Cardiac fibroblast (primary cell): Measurements from ENCODE around the gene LCLAT1.

ENCODE experiments used
- DNase-seq, 2 donors: peaks; one replicate each; pipeline versions ENCODE4 v3.0.0 to v3.0.0-alpha.2; 2010; ENCODE audit warnings: low read depth in 2 of 2
- H3K4me3 ChIP-seq, 2 donors: replicated peaks in 1 of 2; 1 replicate in 1 of 2; 2 replicates in 1 of 2; pipeline ENCODE4 v1.5.1; 2011; ENCODE audit warnings: low read depth in 2 of 2, low read length in 2 of 2, mild to moderate bottlenecking in 2 of 2, moderate library complexity in 1 of 2
- CTCF ChIP-seq: IDR thresholded peaks from one replicate; pipeline ENCODE4 v1.5.1; 2011; ENCODE audit warnings: low read depth, mild to moderate bottlenecking, low read length, inconsistent platforms

The LCLAT1 gene

GRCh38 chr2:30684516-30684915, 237.5 kb downstream of the LCLAT1 start:
- H3K4me3 ChIP-seq = no peak overlapping the region
- no peak for DNase-seq
- TF ChIP-seq CTCF = no peak

GRCh38 chr2:30684996-30685395, 237.9 kb downstream of the LCLAT1 start:
- no peak for TF ChIP-seq CTCF
- no peak for DNase-seq
- H3K4me3 ChIP-seq = no peak overlapping the region

GRCh38 chr2:30686000-30686399, 239.0 kb downstream of the LCLAT1 start:
- no peak for DNase-seq
- no peak overlapping the region for H3K4me3 ChIP-seq
- peak; percentile 30 for TF ChIP-seq CTCF

GRCh38 chr2:30686669-30687068, 239.6 kb downstream of the LCLAT1 start:
- no peak for TF ChIP-seq CTCF
- DNase-seq = no peak
- no peak overlapping the region for H3K4me3 ChIP-seq

GRCh38 chr2:30688956-30689401, 241.9 kb downstream of the LCLAT1 start:
- DNase-seq = no peak
- TF ChIP-seq CTCF = no peak

GRCh38 chr2:30689496-30690125, 242.6 kb downstream of the LCLAT1 start:
- H3K4me3 ChIP-seq = no peak overlapping the region
- DNase-seq = no peak
- TF ChIP-seq CTCF = no peak

More at GRCh38 chr2:30688956-30689401, 241.9 kb downstream of the LCLAT1 start:
- H3K4me3 ChIP-seq = no peak overlapping the region

GRCh38 chr2:30690126-30690561, 243.1 kb downstream of the LCLAT1 start:
- no peak overlapping the region for H3K4me3 ChIP-seq
- TF ChIP-seq CTCF = no peak
- no peak for DNase-seq
